ENCODE results near the gene ZBTB40. TPM values are rescaled to one million over a fixed set of nuclear protein-coding genes. Genes with fewer than 3 reads are reported as not detected.

The ZBTB40 gene
- polyA plus RNA-seq, 1 of the 3 experiments (the other 2 are of a cell fraction) = 5.0 TPM

GRCh38 chr1:22490309-22490708 is 38.7 kb downstream of the ZBTB40 start:
- Histone ChIP-seq H3K4me2 (no peak overlapping the region), H3K9ac (no peak overlapping the region), H3F3A (replicated peaks; ENCODE audit: insufficient read depth) (no peaks in the 10 kb centered on the region), H3K27ac (ENCODE audit: low read depth in 2 of 2, low read length in 1 of 2) (no peak overlapping the region), H3K79me2 (ENCODE audit: insufficient read depth) (0 out of 2 replicates have a peak, but pooled peaks cover 4% of the 10 kb centered on the region), H3K4me3 (ENCODE audit: low read depth in 2 of 2, low read length in 1 of 2) (no peak overlapping the region), H3K9me2 (no peaks in the 10 kb centered on the region), H4K20me1 (ENCODE audit: insufficient read depth) (no peaks in the 10 kb centered on the region), H2AFZ (ENCODE audit: low read depth) (no peak overlapping the region; the same call in 1 of the 2 replicates), H3K4me1 (ENCODE audit: control insufficient read depth in 1 of 2, insufficient read depth in 2 of 2, low read depth in 1 of 2, low read length in 1 of 2) (peaks cover 0 to 8% of the 10 kb centered on the region in 2 experiments; a peak in 1 of 4 replicates), H3K36me3 (replicated peaks in 1 of 2; ENCODE audit: control insufficient read depth in 1 of 2, insufficient read depth in 2 of 2, low read length in 1 of 2) (peaks cover 19 to 28% of the 10 kb centered on the region in 2 experiments), H3K27me3 (ENCODE audit: insufficient read depth) (no peaks in the 10 kb centered on the region), H3K9me3 (no peaks in the 10 kb centered on the region)
- ChIA-PET CTCF (interaction anchor here (0.6 to 2.5 kb wide), 4 partner anchors 8 to 154 kb away, joined by 3 to 8 read pairs (median 4); no protein-coding TSS in a partner anchor), POLR2A (no interaction called here)
- DNase-seq = no peak
- no peak for TF ChIP-seq GATA2 (CRISPR knock-in tag; IDR thresholded peaks at IDR 0.05)
- 100% methylated on average over 2 of the region's 2 CpGs for WGBS (ENCODE audit: low lambda C conversion rate)

GRCh38 chr1:22491995-22492715 is 40.5 kb downstream of the ZBTB40 start:
- H3K27me3 ChIP-seq (ENCODE audit: insufficient read depth) = no peaks in the 10 kb centered on the region
- no peak for DNase-seq
- no peaks in the 10 kb centered on the region for H3K9me3 ChIP-seq
- H4K20me1 ChIP-seq (ENCODE audit: insufficient read depth) = no peaks in the 10 kb centered on the region
- no peak overlapping the region for H3K4me3 ChIP-seq (ENCODE audit: low read depth in 2 of 2, low read length in 1 of 2)
- H3K79me2 ChIP-seq (ENCODE audit: insufficient read depth) = no peaks in the 10 kb centered on the region
- H3K4me1 ChIP-seq (ENCODE audit: control insufficient read depth in 1 of 2, insufficient read depth in 2 of 2, low read depth in 1 of 2, low read length in 1 of 2) = peaks cover 0 to 8% of the 10 kb centered on the region in 2 experiments; a peak in 1 of 4 replicates
- peaks cover 21 to 31% of the 10 kb centered on the region in 2 experiments for H3K36me3 ChIP-seq (replicated peaks in 1 of 2; ENCODE audit: control insufficient read depth in 1 of 2, insufficient read depth in 2 of 2, low read length in 1 of 2)
- CTCF ChIA-PET = interaction anchor here (0.8 to 1.7 kb wide), 3 partner anchors 9 to 150 kb away, joined by 3 to 5 read pairs (median 3); no protein-coding TSS in a partner anchor
- H3K27ac ChIP-seq (ENCODE audit: low read depth in 2 of 2, low read length in 1 of 2) = no peak overlapping the region
- no peak overlapping the region for H3K9ac ChIP-seq
- 94% methylated on average over 10 of the region's 10 CpGs for WGBS (ENCODE audit: low lambda C conversion rate)
- POLR2A ChIA-PET = no interaction called here
- no peaks in the 10 kb centered on the region for H3F3A ChIP-seq (replicated peaks; ENCODE audit: insufficient read depth)
- no peaks in the 10 kb centered on the region for H3K9me2 ChIP-seq
- TF ChIP-seq RCOR1 (IDR thresholded peaks at IDR 0.05; ENCODE audit: low read length) (no peak), SIN3A (IDR thresholded peaks at IDR 0.05; ENCODE audit: borderline replicate concordance, low read depth, low read length) (no peak), NFIC (IDR thresholded peaks at IDR 0.05; ENCODE audit: borderline replicate concordance) (no peak), FOXM1 (IDR thresholded peaks at IDR 0.05; ENCODE audit: low read depth) (no peak), GATA2 (CRISPR knock-in tag; IDR thresholded peaks at IDR 0.05) (no peak), EP300 (IDR thresholded peaks at IDR 0.05; ENCODE audit: borderline replicate concordance in 1 of 2, low read depth in 1 of 2, low read length in 1 of 2) (no peak), RXRA (IDR thresholded peaks at IDR 0.05; ENCODE audit: borderline replicate concordance, low read depth) (no peak), FOXJ3 (CRISPR knock-in tag; IDR thresholded peaks at IDR 0.05) (no peak), USF1 (IDR thresholded peaks at IDR 0.05; ENCODE audit: borderline replicate concordance, low read depth) (no peak), REST (IDR thresholded peaks at IDR 0.05; ENCODE audit: low read depth, low read length) (no peak), POLR2AphosphoS5 (IDR thresholded peaks at IDR 0.05; ENCODE audit: low read depth, low read length) (no peak), CHD2 (IDR thresholded peaks at IDR 0.05; ENCODE audit: low read length, partially characterized antibody) (no peak), TCF12 (IDR thresholded peaks at IDR 0.05) (no peak), MXI1 (IDR thresholded peaks at IDR 0.05; ENCODE audit: low read depth, low read length) (no peak)
- no peak overlapping the region for H2AFZ ChIP-seq (ENCODE audit: low read depth)
- H3K4me2 ChIP-seq = no peak overlapping the region
